H1 (cell line): ENCODE results near the gene ADCK1.

ENCODE experiments used
- BACH1 ChIP-seq: IDR thresholded peaks from 2 replicates; pipeline ENCODE4 v1.6.1; 2012; ENCODE audit warnings: low read length, improper control_type of control experiment
- CEBPB ChIP-seq: IDR thresholded peaks from 2 replicates; pipeline ENCODE4 v1.6.1; 2012; ENCODE audit warnings: low read depth, low read length
- CREB1 ChIP-seq: IDR thresholded peaks from 2 replicates; pipeline ENCODE4 v1.6.1; 2012; ENCODE audit warnings: inconsistent platforms
- EP300 ChIP-seq, 2 experiments: IDR thresholded peaks; 1 replicate in 1 of 2; 2 replicates in 1 of 2; pipeline ENCODE4 v1.6.1; 2011 to 2012; ENCODE audit warnings: low read depth in 2 of 2, low read length in 2 of 2, mild to moderate bottlenecking in 2 of 2, borderline replicate concordance in 1 of 2, inconsistent platforms in 1 of 2, moderate library complexity in 1 of 2
- FOSL1 ChIP-seq: IDR thresholded peaks from 2 replicates; pipeline ENCODE4 v1.6.1; 2011; ENCODE audit warnings: mild to moderate bottlenecking, low read depth, low read length, moderate library complexity; ENCODE audit not compliant: insufficient read depth
- GABPA ChIP-seq: IDR thresholded peaks from 2 replicates; pipeline ENCODE4 v1.6.1; 2011; ENCODE audit warnings: mild to moderate bottlenecking, low read length, moderate library complexity, borderline replicate concordance; ENCODE audit not compliant: insufficient read depth
- POLR2A ChIP-seq, 2 experiments: IDR thresholded peaks; 1 replicate in 1 of 2; 2 replicates in 1 of 2; pipeline ENCODE4 v1.6.1; 2011; ENCODE audit warnings: low read depth in 2 of 2, low read length in 2 of 2, mild to moderate bottlenecking in 2 of 2; ENCODE audit errors: control extremely low read depth in 1 of 2
- POLR2AphosphoS5 ChIP-seq: IDR thresholded peaks from 2 replicates; pipeline ENCODE4 v1.6.1; 2011; ENCODE audit warnings: low read depth, low read length
- RBBP5 ChIP-seq: IDR thresholded peaks from 2 replicates; pipeline ENCODE4 v1.7.1; 2012; ENCODE audit warnings: low read depth, mild to moderate bottlenecking, inconsistent platforms, low read length, moderate library complexity, borderline replicate concordance
- SP1 ChIP-seq: IDR thresholded peaks from 2 replicates; pipeline ENCODE4 v1.6.1; 2011; ENCODE audit warnings: low read depth, low read length
- YY1 ChIP-seq: IDR thresholded peaks from 2 replicates; pipeline ENCODE4 v1.6.1; 2011; ENCODE audit warnings: low read depth, mild to moderate bottlenecking, low read length
- TF ChIP-seq, protein P1 (sequence below), 3 experiments: IDR thresholded peaks; 1 replicate in 2 of 3; 2 replicates in 1 of 3; pipeline versions ENCODE4 v1.5.1 to v1.6.1; 2011; ENCODE audit warnings: low read length in 3 of 3, mild to moderate bottlenecking in 3 of 3, inconsistent platforms in 2 of 3, low read depth in 1 of 3, moderate library complexity in 1 of 3; ENCODE audit not compliant: insufficient read depth in 1 of 3; ENCODE audit errors: control extremely low read depth in 1 of 3

DNA sequence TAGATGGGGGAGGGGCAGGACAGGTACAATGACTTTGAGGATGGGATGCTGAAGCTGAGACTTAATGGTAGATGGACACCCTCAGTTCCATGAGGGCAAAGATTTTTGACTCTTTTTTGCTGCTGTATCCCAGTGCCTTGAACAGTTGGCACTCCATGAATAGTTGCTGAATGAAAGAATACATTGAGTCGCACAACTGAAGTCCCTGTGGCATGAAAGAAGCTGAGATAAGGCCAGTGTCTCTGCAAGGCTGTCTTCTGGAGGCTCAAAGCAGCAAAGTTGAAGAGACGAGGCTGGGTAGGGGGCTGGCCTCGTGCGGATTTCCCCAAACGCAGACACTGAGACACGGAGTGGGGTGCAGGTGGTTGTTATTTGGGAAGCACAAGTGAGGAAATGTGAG lies 179.3 kb downstream of the ADCK1 start:
- TF ChIP-seq CREB1 (no peak), YY1 (no peak), POLR2AphosphoS5 (no peak), BACH1 (no peak), CEBPB (no peak), SP1 (no peak), GABPA (no peak), FOSL1 (no peak), POLR2A (IDR thresholded peaks at IDR 0.05; ENCODE audit: control extremely low read depth in 1 of 2, low read depth in 2 of 2, low read length in 2 of 2) (no peak), EP300 (IDR thresholded peaks at IDR 0.05; ENCODE audit: borderline replicate concordance in 1 of 2, low read depth in 2 of 2, low read length in 2 of 2) (no peak), RBBP5 (no peak)
- TF ChIP-seq, protein P1, sequence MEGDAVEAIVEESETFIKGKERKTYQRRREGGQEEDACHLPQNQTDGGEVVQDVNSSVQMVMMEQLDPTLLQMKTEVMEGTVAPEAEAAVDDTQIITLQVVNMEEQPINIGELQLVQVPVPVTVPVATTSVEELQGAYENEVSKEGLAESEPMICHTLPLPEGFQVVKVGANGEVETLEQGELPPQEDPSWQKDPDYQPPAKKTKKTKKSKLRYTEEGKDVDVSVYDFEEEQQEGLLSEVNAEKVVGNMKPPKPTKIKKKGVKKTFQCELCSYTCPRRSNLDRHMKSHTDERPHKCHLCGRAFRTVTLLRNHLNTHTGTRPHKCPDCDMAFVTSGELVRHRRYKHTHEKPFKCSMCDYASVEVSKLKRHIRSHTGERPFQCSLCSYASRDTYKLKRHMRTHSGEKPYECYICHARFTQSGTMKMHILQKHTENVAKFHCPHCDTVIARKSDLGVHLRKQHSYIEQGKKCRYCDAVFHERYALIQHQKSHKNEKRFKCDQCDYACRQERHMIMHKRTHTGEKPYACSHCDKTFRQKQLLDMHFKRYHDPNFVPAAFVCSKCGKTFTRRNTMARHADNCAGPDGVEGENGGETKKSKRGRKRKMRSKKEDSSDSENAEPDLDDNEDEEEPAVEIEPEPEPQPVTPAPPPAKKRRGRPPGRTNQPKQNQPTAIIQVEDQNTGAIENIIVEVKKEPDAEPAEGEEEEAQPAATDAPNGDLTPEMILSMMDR (IDR thresholded peaks at IDR 0.05; ENCODE audit: control extremely low read depth in 1 of 3, insufficient read depth in 1 of 3, low read depth in 1 of 3, low read length in 3 of 3): no peak
